Head of caudate nucleus (tissue), 42 donors: Measurements from ENCODE around the gene SEMA6A.

ENCODE experiments used
- DNase-seq, 42 donors: peaks; one replicate each; pipeline versions ENCODE4 v3.0.0 to v3.0.0-alpha.2; 2020 to 2021; ENCODE audit warnings: mixed read lengths in 7 of 42
- intact Hi-C: fragments of 100-400 bp; cut with DNase I; formaldehyde crosslinking; loops from one replicate; pipeline ENCODE4 v1.15.0; 2022

Gene SEMA6A

GRCh38 chr5:116452774-116453368 is 121.8 kb downstream of the SEMA6A start:
- no peak for DNase-seq
- intact Hi-C loops = no loop called here

GRCh38 chr5:116451905-116452450 is 122.6 kb downstream of the SEMA6A start:
- intact Hi-C loops = no loop called here
- no peak for DNase-seq

- intact Hi-C loops = no loop called here
- DNase-seq = no peak
Measured at GRCh38 chr5:116451066-116451465, 123.6 kb downstream of the SEMA6A start.

- intact Hi-C loops = loop anchor here (10.0 kb wide), 1 partner anchor 115 kb away; no protein-coding TSS in a partner anchor
- DNase-seq = no peak
Measured at GRCh38 chr5:116449458-116449857, 125.2 kb downstream of the SEMA6A start.

GRCh38 chr5:116448870-116449427 is 125.7 kb downstream of the SEMA6A start:
- intact Hi-C loops = loop anchor here (10.0 kb wide), 1 partner anchor 116 kb away; no protein-coding TSS in a partner anchor
- no peak for DNase-seq

GRCh38 chr5:116448450-116448849 is 126.2 kb downstream of the SEMA6A start:
- no peak for DNase-seq
- intact Hi-C loops = loop anchor here (10.0 kb wide), 1 partner anchor 116 kb away; no protein-coding TSS in a partner anchor

GRCh38 chr5:116446356-116447005 is 128.1 kb downstream of the SEMA6A start:
- intact Hi-C loops = loop anchor here (10.0 kb wide), 1 partner anchor 118 kb away; no protein-coding TSS in a partner anchor
- no peak for DNase-seq

GRCh38 chr5:116445311-116445710 is 129.3 kb downstream of the SEMA6A start:
- DNase-seq = no peak
- intact Hi-C loops = loop anchor here (10.0 kb wide), 1 partner anchor 119 kb away; no protein-coding TSS in a partner anchor

GRCh38 chr5:116444373-116445295 is 130.0 kb downstream of the SEMA6A start:
- intact Hi-C loops = loop anchor here (10.0 kb wide), 1 partner anchor 120 kb away; no protein-coding TSS in a partner anchor
- DNase-seq = peak in 2 of 42 donors; percentile 14 to 26

- intact Hi-C loops = loop anchor here (10.0 kb wide), 1 partner anchor 122 kb away; no protein-coding TSS in a partner anchor
Measured at GRCh38 chr5:116442931-116443551, 131.6 kb downstream of the SEMA6A start.

GRCh38 chr5:116442095-116442534 is 132.5 kb downstream of the SEMA6A start:
- peak in 20 of 42 donors; percentile 11 to 68 (median 37) for DNase-seq
- intact Hi-C loops = loop anchor here (10.0 kb wide), 1 partner anchor 123 kb away; no protein-coding TSS in a partner anchor

More at GRCh38 chr5:116442931-116443551, 131.6 kb downstream of the SEMA6A start:
- no peak for DNase-seq

GRCh38 chr5:116441223-116441622 is 133.4 kb downstream of the SEMA6A start:
- intact Hi-C loops = loop anchor here (10.0 kb wide), 1 partner anchor 124 kb away; no protein-coding TSS in a partner anchor

GRCh38 chr5:116440457-116441001 is 134.1 kb downstream of the SEMA6A start:
- no peak for DNase-seq
- intact Hi-C loops = loop anchor here (10.0 kb wide), 1 partner anchor 124 kb away; no protein-coding TSS in a partner anchor

More at GRCh38 chr5:116441223-116441622, 133.4 kb downstream of the SEMA6A start:
- no peak for DNase-seq

- intact Hi-C loops = loop anchor here (10.0 kb wide), 1 partner anchor 125 kb away; no protein-coding TSS in a partner anchor
Measured at GRCh38 chr5:116439905-116440304, 134.7 kb downstream of the SEMA6A start.

GRCh38 chr5:116438979-116439554 is 135.6 kb downstream of the SEMA6A start:
- intact Hi-C loops = no loop called here

More at GRCh38 chr5:116439905-116440304, 134.7 kb downstream of the SEMA6A start:
- no peak for DNase-seq

GRCh38 chr5:116437922-116438578 is 136.6 kb downstream of the SEMA6A start:
- peak in 7 of 42 donors; percentile 17 to 71 (median 41) for DNase-seq
- intact Hi-C loops = no loop called here

More at GRCh38 chr5:116438979-116439554, 135.6 kb downstream of the SEMA6A start:
- no peak for DNase-seq

GRCh38 chr5:116437351-116437705 is 137.3 kb downstream of the SEMA6A start:
- intact Hi-C loops = no loop called here

More at GRCh38 chr5:116437351-116437705, 137.3 kb downstream of the SEMA6A start:
- DNase-seq = no peak
